H1 (cell line): ENCODE data around the gene CTTNBP2NL. TPM values are rescaled to one million over a fixed set of nuclear protein-coding genes. Genes with fewer than 3 reads are reported as not detected.

Experiments
- CTCF ChIA-PET: fragments of 300-600 bp; sonication (Branson Sonifier 250); formaldehyde crosslinking; loops from one replicate; lab custom pipeline; 2021; ENCODE audit not compliant: partially characterized antibody; lab: Charles Lee
- POLR2A ChIA-PET: fragments of 300-600 bp; sonication (Branson Sonifier 250); formaldehyde crosslinking; loops from one replicate; lab custom pipeline; 2021; ENCODE audit warnings: inconsistent platforms; ENCODE audit not compliant: partially characterized antibody; lab: Charles Lee
- DNase-seq, 2 experiments: peaks; one replicate each; pipeline versions ENCODE4 v3.0.0 to v3.0.0-alpha.2; 2010 to 2022; ENCODE audit warnings: low spot score in 2 of 2, low read depth in 1 of 2, mixed read lengths in 1 of 2
- FAIRE-seq: peaks from 2 replicates; lab custom pipeline; 2011; peaks lifted over from hg19 to GRCh38; lab: Jason Lieb, UNC
- H2AFZ ChIP-seq: 2 replicates; pipeline ENCODE4 v1.8.1; 2012; ENCODE audit warnings: low read length, inconsistent platforms
- H2AK5ac ChIP-seq: 2 replicates; pipeline ENCODE4 v1.6.1; 2013; ENCODE audit warnings: low read depth, low read length
- H2BK120ac ChIP-seq: replicated peaks from 2 replicates; pipeline ENCODE3; 2013; ENCODE audit warnings: low read depth, low read length, inconsistent platforms
- H2BK12ac ChIP-seq: 2 replicates; pipeline ENCODE4 v1.6.1; 2013; ENCODE audit warnings: low read depth, low read length
- H2BK15ac ChIP-seq: 2 replicates; pipeline ENCODE4 v1.6.1; 2013; ENCODE audit warnings: low read length
- H2BK20ac ChIP-seq: 2 replicates; pipeline ENCODE4 v1.6.1; 2013; ENCODE audit warnings: low read length
- H2BK5ac ChIP-seq: 2 replicates; pipeline ENCODE4 v1.6.1; 2013; ENCODE audit warnings: low read depth, low read length
- H3K14ac ChIP-seq: 2 replicates; pipeline ENCODE4 v1.6.1; 2013; ENCODE audit warnings: inconsistent platforms; ENCODE audit not compliant: insufficient read length
- H3K18ac ChIP-seq: 2 replicates; pipeline ENCODE4 v1.6.1; 2013; ENCODE audit warnings: low read length; ENCODE audit errors: extremely low read depth
- H3K23ac ChIP-seq: 2 replicates; pipeline ENCODE4 v1.6.1; 2013; ENCODE audit warnings: inconsistent platforms; ENCODE audit not compliant: insufficient read length
- H3K23me2 ChIP-seq: 2 replicates; pipeline ENCODE4 v1.6.1; 2013; ENCODE audit warnings: low read depth, low read length
- H3K27ac ChIP-seq: 2 replicates; pipeline ENCODE4 v1.6.1; 2011; ENCODE audit warnings: low read depth, low read length, inconsistent platforms
- H3K27me3 ChIP-seq, 4 experiments: replicated peaks in 1 of 4; 1 replicate in 1 of 4; 2 replicates in 3 of 4; pipeline versions ENCODE4 v1.6.1 to v1.8.1; 2011 to 2013; ENCODE audit warnings: low read length in 3 of 4, mild to moderate bottlenecking in 3 of 4, inconsistent platforms in 2 of 4, mixed read lengths in 2 of 4, moderate library complexity in 1 of 4; ENCODE audit not compliant: control insufficient read depth in 3 of 4, insufficient read depth in 3 of 4; ENCODE audit errors: extremely low read depth in 1 of 4
- H3K36me3 ChIP-seq, 4 experiments: 2 replicates each; pipeline versions ENCODE4 v1.6.1 to v1.8.1; 2011 to 2013; ENCODE audit warnings: mild to moderate bottlenecking in 4 of 4, low read length in 3 of 4, moderate library complexity in 2 of 4, control low read depth in 1 of 4, inconsistent platforms in 1 of 4; ENCODE audit not compliant: insufficient read depth in 4 of 4, control insufficient read depth in 2 of 4
- H3K4ac ChIP-seq: replicated peaks from 2 replicates; pipeline ENCODE3; 2013; ENCODE audit warnings: low read length, low read depth, mixed read lengths, inconsistent platforms; ENCODE audit not compliant: insufficient read length
- H3K4me1 ChIP-seq, 4 experiments: replicated peaks in 1 of 4; 1 replicate in 1 of 4; 2 replicates in 3 of 4; pipeline versions ENCODE4 v1.6.1 to v1.8.1; 2011 to 2013; ENCODE audit warnings: low read length in 3 of 4, inconsistent platforms in 2 of 4, mixed read lengths in 1 of 4; ENCODE audit not compliant: insufficient read depth in 4 of 4, control insufficient read depth in 3 of 4
- H3K4me2 ChIP-seq, 2 experiments: 2 replicates each; pipeline versions ENCODE4 v1.6.1 to v1.8.1; 2011 to 2013; ENCODE audit warnings: low read depth in 2 of 2, low read length in 2 of 2, control low read depth in 1 of 2, inconsistent platforms in 1 of 2, mild to moderate bottlenecking in 1 of 2; ENCODE audit not compliant: insufficient read depth in 1 of 2
- H3K4me3 ChIP-seq, 4 experiments: fragments of 200-600, 300-600 bp in 1 of 4; sonication (generic), shearing (Covaris generic), sonication (Bioruptor Twin) in 1 of 4; 2 replicates each; pipeline versions ENCODE4 v1.5.1 to v1.8.1; 2011 to 2016; ENCODE audit warnings: low read length in 4 of 4, low read depth in 3 of 4, control low read depth in 2 of 4, inconsistent platforms in 2 of 4, mild to moderate bottlenecking in 2 of 4, mixed read lengths in 1 of 4, moderate library complexity in 1 of 4; ENCODE audit not compliant: insufficient read depth in 2 of 4; ENCODE audit errors: extremely low read depth in 1 of 4
- H3K56ac ChIP-seq: replicated peaks from 2 replicates; pipeline ENCODE3; 2013; ENCODE audit warnings: low read depth, mild to moderate bottlenecking, mixed read lengths, low read length, inconsistent platforms; ENCODE audit not compliant: insufficient read length
- H3K79me1 ChIP-seq: 2 replicates; pipeline ENCODE4 v1.6.1; 2013; ENCODE audit warnings: low read depth, low read length, control low read depth
- H3K79me2 ChIP-seq, 2 experiments: 2 replicates each; pipeline versions ENCODE4 v1.6.1 to v1.8.1; 2012 to 2013; ENCODE audit warnings: low read length in 2 of 2, mild to moderate bottlenecking in 2 of 2, inconsistent platforms in 1 of 2; ENCODE audit not compliant: insufficient read depth in 2 of 2, control insufficient read depth in 1 of 2
- H3K9ac ChIP-seq, 4 experiments: replicated peaks in 1 of 4; 1 replicate in 1 of 4; 2 replicates in 3 of 4; pipeline versions ENCODE4 v1.6.1 to v1.8.1; 2011 to 2013; ENCODE audit warnings: low read depth in 3 of 4, low read length in 3 of 4, control low read depth in 2 of 4, mild to moderate bottlenecking in 2 of 4, moderate library complexity in 2 of 4, inconsistent platforms in 1 of 4; ENCODE audit errors: extremely low read depth in 1 of 4
- H3K9me3 ChIP-seq, 2 experiments: 2 replicates each; pipeline versions ENCODE4 v1.6.1 to v1.8.1; 2012 to 2013; ENCODE audit warnings: mild to moderate bottlenecking in 2 of 2, moderate library complexity in 2 of 2, control low read depth in 1 of 2, inconsistent platforms in 1 of 2, low read depth in 1 of 2, low read length in 1 of 2, mixed read lengths in 1 of 2; ENCODE audit not compliant: insufficient read depth in 2 of 2
- H4K20me1 ChIP-seq, 2 experiments: replicated peaks in 1 of 2; 2 replicates each; pipeline versions ENCODE3 to v1.8.1; 2011 to 2013; ENCODE audit warnings: inconsistent platforms in 2 of 2, low read length in 2 of 2, mild to moderate bottlenecking in 1 of 2; ENCODE audit not compliant: insufficient read depth in 2 of 2, control insufficient read depth in 1 of 2
- H4K5ac ChIP-seq: 2 replicates; pipeline ENCODE4 v1.6.1; 2013; ENCODE audit warnings: low read length, low read depth, mixed read lengths, inconsistent platforms; ENCODE audit not compliant: insufficient read length
- H4K8ac ChIP-seq: 2 replicates; pipeline ENCODE4 v1.8.0; 2013; ENCODE audit warnings: mild to moderate bottlenecking, moderate library complexity, low read length, inconsistent platforms; ENCODE audit not compliant: insufficient read depth; ENCODE audit errors: extremely low read depth
- H4K91ac ChIP-seq: replicated peaks from 2 replicates; pipeline ENCODE3; 2013; ENCODE audit warnings: low read length, mixed read lengths, inconsistent platforms; ENCODE audit not compliant: insufficient read length
- BCL11A ChIP-seq, 2 experiments: IDR thresholded peaks; one replicate each; pipeline ENCODE4 v1.6.1; 2011; ENCODE audit warnings: low read depth in 2 of 2, low read length in 2 of 2, mild to moderate bottlenecking in 2 of 2
- CTBP2 ChIP-seq: IDR thresholded peaks from 2 replicates; pipeline ENCODE4 v1.7.0; 2011; ENCODE audit warnings: borderline replicate concordance, mild to moderate bottlenecking, moderate library complexity, mixed read lengths, low read length; ENCODE audit not compliant: insufficient read depth, insufficient read length
- EGR1 ChIP-seq: IDR thresholded peaks from 2 replicates; pipeline ENCODE4 v1.6.1; 2011; ENCODE audit warnings: low read depth, low read length, borderline replicate concordance
- FOSL1 ChIP-seq: IDR thresholded peaks from 2 replicates; pipeline ENCODE4 v1.6.1; 2011; ENCODE audit warnings: mild to moderate bottlenecking, low read depth, low read length, moderate library complexity; ENCODE audit not compliant: insufficient read depth
- GABPA ChIP-seq: IDR thresholded peaks from 2 replicates; pipeline ENCODE4 v1.6.1; 2011; ENCODE audit warnings: mild to moderate bottlenecking, low read length, moderate library complexity, borderline replicate concordance; ENCODE audit not compliant: insufficient read depth
- JUND ChIP-seq: IDR thresholded peaks from 2 replicates; pipeline ENCODE4 v1.6.1; 2011; ENCODE audit warnings: mild to moderate bottlenecking, improper control_type of control experiment, low read length
- KDM4A ChIP-seq: IDR thresholded peaks from one replicate; pipeline ENCODE4 v1.7.1; 2012; ENCODE audit warnings: low read depth, mild to moderate bottlenecking, moderate library complexity, low read length, inconsistent platforms; ENCODE audit not compliant: severe bottlenecking
- MAX ChIP-seq: IDR thresholded peaks from 2 replicates; pipeline ENCODE4 v1.6.1; 2012; ENCODE audit warnings: inconsistent platforms
- POU5F1 ChIP-seq: IDR thresholded peaks from 2 replicates; pipeline ENCODE4 v1.6.1; 2011; ENCODE audit warnings: low read depth, mild to moderate bottlenecking, low read length, moderate library complexity
- RFX5 ChIP-seq: IDR thresholded peaks from 2 replicates; pipeline ENCODE4 v1.6.1; 2011; ENCODE audit warnings: low read depth, low read length, improper control_type of control experiment, borderline replicate concordance
- TAF1 ChIP-seq: IDR thresholded peaks from 2 replicates; pipeline ENCODE4 v1.6.1; 2011; ENCODE audit warnings: mild to moderate bottlenecking, low read depth, low read length
- WGBS, 2 experiments: shearing (Covaris generic) in 1 of 2; methylation state at CpG; one replicate each; pipeline versions ENCODE4 v1.1.6 to v1.1.7; 2013 to 2015; ENCODE audit warnings: low lambda C conversion rate in 2 of 2, mixed read lengths in 2 of 2, inconsistent platforms in 1 of 2, low coverage in 1 of 2, missing lambda C conversion rate in 1 of 2; ENCODE audit not compliant: insufficient replicate concordance in 2 of 2, insufficient coverage in 1 of 2, insufficient read length in 1 of 2; ENCODE audit errors: extremely low coverage in 1 of 2, missing lambda C conversion rate in 1 of 2; 5-methylcytosine and 5-hydroxymethylcytosine counted together
- polyA plus RNA-seq, 7 experiments: library from polyadenylated mRNA; depleted of rRNA in 3 of 7; stranded (reverse) in 5 of 7; unstranded in 2 of 7; fragments of >200 nt in 5 of 7; fragments of 200-250 nt in 2 of 7; gene quantifications; 1 replicate in 5 of 7; 2 replicates in 1 of 7; 4 replicates in 1 of 7; pipeline versions ENCODE4 v1.2.1 to v1.2.3, GENCODE V29; 2011 to 2013; ENCODE audit warnings: missing spikeins in 2 of 7, mixed read lengths in 2 of 7
- total RNA-seq: library from RNA; stranded (reverse); fragmentation: NEBNext Ultra II Directional; extraction: Animal tissue kit (Norgen Biotek cat#: 25700); gene quantifications from 2 replicates; pipeline ENCODE4 v1.2.1, GENCODE V29; 2021

CTTNBP2NL gene
- total and polyA plus RNA-seq, 2 of the 8 experiments (the other 6 are each of a cell fraction or from before 2014, with no cell fraction given), result 6.4 to 35.1 TPM

GRCh38 chr1:112508278-112509004, 112.4 kb downstream of the CTTNBP2NL start, which contains the start of gene WNT2B:
WNT2B (plus strand) TSS chr1:112508965; CDS start chr1:112509263, 298 bp downstream.
- Histone ChIP-seq H3K4me2 (peak within 1 kb of the TSS; percentile 66 to 98), H3K4me3 (peak within 1 kb of the TSS; percentile 72 to 84 (median 82)), H2BK120ac (no peak within 1 kb of the TSS), H3K79me2 (no peaks in the 10 kb centered on the region), H3K27ac (no peak within 1 kb of the TSS), H4K5ac (no peak within 1 kb of the TSS), H3K79me1 (no peaks in the 10 kb centered on the region), H3K23ac (no peak within 1 kb of the TSS), H2BK15ac (0 out of 2 replicates have a peak within 1 kb of the TSS, but pooled peaks have one; percentile 88), H3K9ac (peak within 1 kb of the TSS in 1 of 4 experiments; percentile 19; a peak in 2 of 7 replicates), H3K14ac (no peak within 1 kb of the TSS), H3K56ac (no peak within 1 kb of the TSS), H2BK5ac (no peak within 1 kb of the TSS; the same call in 1 of the 2 replicates), H3K36me3 (no peaks in the 10 kb centered on the region; a peak in 1 of 8 replicates), H3K18ac (peak within 1 kb of the TSS; percentile 25; the same call in 1 of the 2 replicates), H3K23me2 (peaks cover 17% of the 10 kb centered on the region), H2BK12ac (peak within 1 kb of the TSS; percentile 27; the same call in 1 of the 2 replicates), H4K20me1 (no peaks in the 10 kb centered on the region), H3K4ac (no peak within 1 kb of the TSS), H4K8ac (peak within 1 kb of the TSS; percentile 69), H2AK5ac (no peak within 1 kb of the TSS), H3K4me1 (peaks cover 0 to 25% (median 9%) of the 10 kb centered on the region in 4 experiments; a peak in 5 of 7 replicates), H4K91ac (no peak within 1 kb of the TSS), H2BK20ac (no peak within 1 kb of the TSS), H2AFZ (peak within 1 kb of the TSS; percentile 95), H3K9me3 (no peaks in the 10 kb centered on the region), H3K27me3 (peaks cover 31 to 94% (median 74%) of the 10 kb centered on the region in 4 experiments)
- FAIRE-seq (no peak), DNase-seq (peak in 1 of 2 experiments; percentile 88)
- ChIA-PET CTCF (interaction anchor here (0.8 to 1.2 kb wide), 5 partner anchors 15 to 115 kb away, joined by 3 to 4 read pairs (median 3); no protein-coding TSS in a partner anchor), POLR2A (interaction anchor here (0.8 to 4.0 kb wide), 7 partner anchors 8 to 205 kb away, joined by 3 to 22 read pairs (median 4); partner anchors contain the start of genes CAPZA1 and ST7L)
- 3% methylated on average over 54 of the region's 69 CpGs; no CpG with 5 or more reads in 1 of the 2 experiments for WGBS, 2 experiments
- TF ChIP-seq POU5F1 (no peak), JUND (no peak), TAF1 (0 out of 2 replicates have a peak, but pooled peaks have one; percentile 13), FOSL1 (peak; percentile 99), CTBP2 (peak; percentile 93), BCL11A (IDR thresholded peaks at IDR 0.05; ENCODE audit: low read depth in 2 of 2, low read length in 2 of 2) (no peak), GABPA (0 out of 2 replicates have a peak, but pooled peaks have one; percentile 33), MAX (peak; percentile 72), RFX5 (no peak), KDM4A (peak; percentile 92), EGR1 (peak; percentile 97)
